ENCODE results near the gene FOXN3. TPM values are rescaled to one million over a fixed set of nuclear protein-coding genes. Genes with fewer than 3 reads are reported as not detected.

The FOXN3 gene
- total RNA-seq, 2 donors from 2014 or later: 53.9 to 141 TPM

- no peak for DNase-seq (ENCODE audit: low spot score)
- no peaks in the 10 kb centered on the region for H3K9me3 ChIP-seq
- H3K27ac ChIP-seq: no peak overlapping the region
- no peaks in the 10 kb centered on the region for H3K4me1 ChIP-seq (replicated peaks)
- no peaks in the 10 kb centered on the region for H3K27me3 ChIP-seq (replicated peaks; ENCODE audit: insufficient read depth)
- TF ChIP-seq POLR2A (IDR thresholded peaks at IDR 0.05): no peak
- no peak for TF ChIP-seq CTCF (IDR thresholded peaks at IDR 0.05)
- TF ChIP-seq POLR2AphosphoS5 (IDR thresholded peaks at IDR 0.05): no peak
- WGBS: 83% methylated on average over 2 of the region's 2 CpGs
- intact Hi-C loops (cut with DNase I): loop anchor here (10.0 kb wide), 1 partner anchor 126 kb away; no protein-coding TSS in a partner anchor
- H3K4me3 ChIP-seq: no peak overlapping the region
- no peaks in the 10 kb centered on the region for H3K36me3 ChIP-seq
These were observed 245.9 kb downstream of the FOXN3 start for GRCh38 chr14:89171168-89171567.

- Histone ChIP-seq H3K27me3 (replicated peaks; ENCODE audit: insufficient read depth) (no peaks in the 10 kb centered on the region), H3K27ac (no peak overlapping the region), H3K9me3 (no peaks in the 10 kb centered on the region), H3K36me3 (no peaks in the 10 kb centered on the region), H3K4me1 (replicated peaks) (no peaks in the 10 kb centered on the region), H3K4me3 (no peak overlapping the region)
- WGBS: 92% methylated on average over 6 of the region's 6 CpGs
- TF ChIP-seq CTCF (IDR thresholded peaks at IDR 0.05): no peak
- TF ChIP-seq POLR2A (IDR thresholded peaks at IDR 0.05): no peak
- TF ChIP-seq POLR2AphosphoS5 (IDR thresholded peaks at IDR 0.05): no peak
- intact Hi-C loops (cut with DNase I): no loop called here
- DNase-seq (ENCODE audit: low spot score): no peak
These were observed 249.3 kb downstream of the FOXN3 start for GRCh38 chr14:89167705-89168104.

- no peaks in the 10 kb centered on the region for H3K27me3 ChIP-seq (replicated peaks; ENCODE audit: insufficient read depth)
- H3K36me3 ChIP-seq: no peaks in the 10 kb centered on the region
- DNase-seq (ENCODE audit: low spot score): no peak
- no peak overlapping the region for H3K27ac ChIP-seq
- H3K4me1 ChIP-seq (replicated peaks): no peaks in the 10 kb centered on the region
- TF ChIP-seq CTCF (IDR thresholded peaks at IDR 0.05) (no peak), POLR2A (IDR thresholded peaks at IDR 0.05) (no peak), POLR2AphosphoS5 (IDR thresholded peaks at IDR 0.05) (no peak)
- no peak overlapping the region for H3K4me3 ChIP-seq
- no peaks in the 10 kb centered on the region for H3K9me3 ChIP-seq
- WGBS: 89% methylated on average over 4 of the region's 4 CpGs
- intact Hi-C loops (cut with DNase I): no loop called here
These were observed 250.4 kb downstream of the FOXN3 start for GRCh38 chr14:89166633-89167032.

GRCh38 chr14:89165189-89166181 lies 251.5 kb downstream of the FOXN3 start:
- Histone ChIP-seq H3K9me3 (no peaks in the 10 kb centered on the region), H3K27me3 (replicated peaks; ENCODE audit: insufficient read depth) (no peaks in the 10 kb centered on the region), H3K27ac (no peak overlapping the region), H3K4me3 (no peak overlapping the region), H3K4me1 (replicated peaks) (no peaks in the 10 kb centered on the region), H3K36me3 (no peaks in the 10 kb centered on the region)
- TF ChIP-seq POLR2AphosphoS5 (IDR thresholded peaks at IDR 0.05) (no peak), POLR2A (IDR thresholded peaks at IDR 0.05) (no peak), CTCF (IDR thresholded peaks at IDR 0.05) (no peak)
- DNase-seq (ENCODE audit: low spot score): no peak
- intact Hi-C loops (cut with DNase I): no loop called here
- WGBS: 44% methylated on average over 11 of the region's 11 CpGs
